Activated naive CD4-positive, alpha-beta T cell treated with anti-CD3 and anti-CD28 coated beads for 36 hours (primary cell): ENCODE data around the gene PCDH9. TPM values are rescaled to one million over a fixed set of nuclear protein-coding genes. Genes with fewer than 3 reads are reported as not detected.

Source experiments
- CTCF ChIA-PET: fragments of 350-600 bp; sonication (Branson Sonifier 250); formaldehyde crosslinking; loops from one replicate; lab custom pipeline; 2021; ENCODE audit warnings: antibody characterized with exemption; lab: Charles Lee
- DNase-seq: peaks from one replicate; pipeline ENCODE4 v3.0.0-alpha.2; 2020
- H3K27ac Mint-ChIP-seq: one replicate; pipeline ENCODE4 v1.8.0; 2021; ENCODE audit warnings: mild to moderate bottlenecking, mixed read lengths
- H3K27me3 Mint-ChIP-seq: one replicate; pipeline ENCODE4 v1.8.0; 2021; ENCODE audit warnings: low read depth, mixed read lengths
- H3K36me3 Mint-ChIP-seq: one replicate; pipeline ENCODE4 v1.8.0; 2021; ENCODE audit warnings: low read depth, mixed read lengths
- H3K4me1 Mint-ChIP-seq: one replicate; pipeline ENCODE4 v1.8.0; 2021; ENCODE audit warnings: low read depth, mixed read lengths
- H3K4me3 Mint-ChIP-seq: one replicate; pipeline ENCODE4 v1.8.0; 2021; ENCODE audit warnings: mild to moderate bottlenecking, moderate library complexity, mixed read lengths
- H3K9me3 Mint-ChIP-seq: one replicate; pipeline ENCODE4 v1.8.0; 2021; ENCODE audit warnings: mixed read lengths
- intact Hi-C: fragments of 100-400 bp; cut with micrococcal nuclease; formaldehyde crosslinking; loops from one replicate; pipeline ENCODE4 v1.15.1; 2023
- total RNA-seq, 2 experiments: library from RNA; stranded (reverse); gene quantifications; one replicate each; pipeline ENCODE4 v1.2.3, GENCODE V29; 2021

The PCDH9 gene
- total RNA-seq, 2 experiments from 2014 or later, result 0.10 to 0.15 TPM

DNA sequence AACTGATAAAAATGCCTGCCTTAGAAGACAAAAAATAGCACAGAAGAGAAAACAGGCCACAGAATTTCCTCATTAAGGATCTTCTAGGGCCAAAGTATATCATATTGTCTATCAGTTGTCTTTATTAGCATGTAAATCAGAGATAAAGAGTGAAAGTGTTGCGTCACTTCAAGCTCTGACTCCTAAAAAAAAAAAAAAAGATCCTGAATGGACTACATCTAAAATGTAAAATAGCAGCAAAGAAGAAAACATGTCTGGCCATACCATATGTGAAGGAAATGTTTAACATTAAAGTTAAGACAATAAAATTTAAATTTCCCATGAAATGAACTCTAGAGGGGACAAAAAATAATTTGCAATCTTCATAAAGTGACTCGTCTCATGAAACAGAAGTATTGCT is 237.4 kb downstream of the PCDH9 start:
- Mint-ChIP-seq H3K36me3 (no peaks in the 10 kb centered on the region), H3K27me3 (no peaks in the 10 kb centered on the region), H3K27ac (no peak overlapping the region), H3K4me1 (no peaks in the 10 kb centered on the region), H3K4me3 (no peak overlapping the region), H3K9me3 (no peaks in the 10 kb centered on the region)
- CTCF ChIA-PET, result no interaction called here
- intact Hi-C loops, result no loop called here
- no peak for DNase-seq

DNA sequence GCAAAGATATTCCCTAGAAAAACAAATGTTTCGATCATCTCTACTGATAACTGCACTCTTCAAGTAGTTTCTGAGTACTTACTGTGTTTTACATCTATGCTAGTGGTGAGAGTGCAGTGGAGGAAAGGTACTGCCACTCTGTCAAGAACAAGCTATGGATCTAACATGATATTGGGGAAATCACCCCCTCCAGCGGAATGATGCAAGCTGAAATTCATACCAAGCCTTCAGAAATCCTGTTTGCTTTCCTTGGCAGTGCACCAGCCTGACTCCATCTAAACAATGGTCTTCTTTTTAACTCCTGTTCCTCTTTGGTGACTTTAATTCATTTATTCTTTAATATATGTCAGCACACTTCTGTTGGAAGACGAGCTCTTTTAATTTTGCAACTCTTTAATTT is 238.0 kb downstream of the PCDH9 start:
- CTCF ChIA-PET, result no interaction called here
- H3K4me3 Mint-ChIP-seq, result no peak overlapping the region
- no peaks in the 10 kb centered on the region for H3K4me1 Mint-ChIP-seq
- no peaks in the 10 kb centered on the region for H3K9me3 Mint-ChIP-seq
- no peaks in the 10 kb centered on the region for H3K27me3 Mint-ChIP-seq
- intact Hi-C loops, result no loop called here
- H3K27ac Mint-ChIP-seq, result no peak overlapping the region
- no peak for DNase-seq
- no peaks in the 10 kb centered on the region for H3K36me3 Mint-ChIP-seq

DNA sequence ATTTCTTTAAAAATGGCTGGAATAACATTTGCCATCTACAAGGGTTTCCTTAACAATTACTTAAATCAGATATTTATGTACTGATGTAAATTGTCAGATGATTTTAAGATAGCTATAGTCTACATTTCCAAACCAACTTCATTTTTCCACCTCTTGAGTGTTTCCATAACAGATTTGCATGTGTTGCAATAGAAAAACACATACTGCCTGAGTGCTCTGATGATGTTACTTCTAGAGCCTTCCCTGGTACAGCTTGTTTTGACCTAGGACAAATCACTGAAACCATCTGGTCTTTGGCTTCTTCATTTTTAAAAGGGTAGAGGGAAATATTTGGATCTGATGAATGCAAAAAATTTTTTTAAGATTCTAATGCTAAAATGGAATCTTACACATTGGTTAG is 245.9 kb downstream of the PCDH9 start:
- Mint-ChIP-seq H3K4me1 (no peaks in the 10 kb centered on the region), H3K27ac (no peak overlapping the region), H3K4me3 (no peak overlapping the region), H3K9me3 (peaks cover 2% of the 10 kb centered on the region), H3K27me3 (no peaks in the 10 kb centered on the region), H3K36me3 (no peaks in the 10 kb centered on the region)
- no peak for DNase-seq
- intact Hi-C loops, result no loop called here
- CTCF ChIA-PET, result no interaction called here

DNA sequence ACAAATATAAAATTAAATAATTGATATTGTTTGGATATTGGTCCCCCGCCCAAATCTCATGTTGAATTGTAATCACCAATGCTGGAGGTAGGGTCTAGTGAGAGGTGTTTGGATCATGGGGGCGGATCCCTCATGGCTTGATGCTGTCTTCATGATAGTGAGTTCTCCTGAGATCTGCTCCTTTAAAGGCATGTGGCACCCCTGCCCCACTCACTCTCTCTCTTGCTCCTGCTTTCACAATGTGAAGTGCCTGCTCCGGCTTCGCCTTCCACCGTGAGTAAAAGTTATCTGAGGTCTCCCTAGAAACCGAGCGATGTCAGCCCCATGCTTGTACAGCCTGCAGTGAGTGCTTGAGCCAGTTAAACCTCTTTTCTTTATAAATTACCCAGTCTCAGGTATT is 248.2 kb downstream of the PCDH9 start:
- no peak for DNase-seq
- H3K4me1 Mint-ChIP-seq, result no peaks in the 10 kb centered on the region
- no peaks in the 10 kb centered on the region for H3K27me3 Mint-ChIP-seq
- H3K4me3 Mint-ChIP-seq, result no peak overlapping the region
- no peak overlapping the region for H3K27ac Mint-ChIP-seq
- no peaks in the 10 kb centered on the region for H3K36me3 Mint-ChIP-seq
- peaks cover 2% of the 10 kb centered on the region for H3K9me3 Mint-ChIP-seq
- CTCF ChIA-PET, result no interaction called here
- intact Hi-C loops, result no loop called here

DNA sequence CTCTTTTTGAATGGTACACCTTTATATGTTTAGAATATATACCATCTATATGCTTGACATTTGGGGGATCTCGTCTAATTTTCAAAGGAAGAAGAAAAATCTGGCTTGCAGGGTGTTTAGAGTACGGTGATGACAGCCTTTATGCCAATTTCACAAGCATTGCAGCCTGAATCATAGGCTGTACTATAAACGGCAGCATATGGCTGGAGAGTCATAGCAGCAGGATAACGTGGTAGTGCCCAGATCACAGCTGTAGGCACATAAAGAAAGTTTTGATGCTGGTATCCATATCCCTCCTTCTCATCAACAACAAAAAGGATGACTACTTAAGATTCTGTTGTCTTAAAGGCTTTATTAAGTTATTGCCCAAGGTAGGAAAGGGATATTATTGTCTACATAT is 253.0 kb downstream of the PCDH9 start:
- Mint-ChIP-seq H3K36me3 (no peaks in the 10 kb centered on the region), H3K27ac (no peak overlapping the region), H3K4me3 (no peak overlapping the region), H3K4me1 (no peaks in the 10 kb centered on the region), H3K9me3 (no peaks in the 10 kb centered on the region), H3K27me3 (no peaks in the 10 kb centered on the region)
- CTCF ChIA-PET, result no interaction called here
- intact Hi-C loops, result no loop called here
- no peak for DNase-seq

DNA sequence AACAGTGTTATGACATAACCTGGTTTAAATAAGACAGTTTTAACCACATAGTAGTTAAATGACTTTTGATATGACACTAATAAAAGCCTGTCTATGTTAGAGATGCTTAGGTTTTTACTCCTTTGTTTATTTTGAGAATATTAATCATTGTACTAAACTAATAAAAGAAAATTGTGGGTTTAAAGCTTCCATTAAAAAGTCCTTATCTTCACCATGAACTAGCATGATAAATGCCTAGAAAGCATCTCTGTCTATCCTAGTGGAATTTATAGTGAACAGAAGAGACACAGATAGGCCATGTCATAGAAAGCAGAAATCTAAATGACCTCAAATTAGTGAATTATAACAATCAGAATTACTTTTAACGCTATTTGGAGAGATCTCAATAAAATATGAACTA is 255.2 kb downstream of the PCDH9 start:
- CTCF ChIA-PET, result no interaction called here
- DNase-seq, result no peak
- H3K27ac Mint-ChIP-seq, result no peak overlapping the region
- no peaks in the 10 kb centered on the region for H3K9me3 Mint-ChIP-seq
- intact Hi-C loops, result no loop called here
- H3K4me3 Mint-ChIP-seq, result no peak overlapping the region
- H3K4me1 Mint-ChIP-seq, result no peaks in the 10 kb centered on the region
- no peaks in the 10 kb centered on the region for H3K36me3 Mint-ChIP-seq
- H3K27me3 Mint-ChIP-seq, result no peaks in the 10 kb centered on the region

DNA sequence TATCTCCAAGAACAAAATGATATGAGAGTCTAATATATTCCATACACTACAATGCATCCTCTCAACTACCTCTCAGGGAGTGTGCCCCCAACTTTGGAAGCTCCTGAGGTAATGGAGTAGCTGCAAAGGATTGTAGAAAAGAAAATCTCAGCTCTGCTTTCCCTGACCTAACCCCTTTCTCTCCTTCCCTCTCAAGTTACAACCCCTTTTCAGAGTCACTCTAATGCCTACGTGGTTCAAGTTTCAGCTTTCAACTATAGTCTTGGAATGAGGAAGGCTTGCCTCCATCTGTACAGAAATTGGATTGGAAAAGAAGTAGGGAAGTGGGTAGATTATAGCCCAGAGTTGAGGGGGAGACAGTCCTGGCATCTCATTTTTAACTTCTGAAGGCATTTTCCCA is 256.0 kb downstream of the PCDH9 start:
- no peaks in the 10 kb centered on the region for H3K27me3 Mint-ChIP-seq
- H3K36me3 Mint-ChIP-seq, result no peaks in the 10 kb centered on the region
- no peak overlapping the region for H3K27ac Mint-ChIP-seq
- CTCF ChIA-PET, result no interaction called here
- intact Hi-C loops, result no loop called here
- H3K4me1 Mint-ChIP-seq, result no peaks in the 10 kb centered on the region
- H3K4me3 Mint-ChIP-seq, result no peak overlapping the region
- no peak for DNase-seq
- no peaks in the 10 kb centered on the region for H3K9me3 Mint-ChIP-seq

DNA sequence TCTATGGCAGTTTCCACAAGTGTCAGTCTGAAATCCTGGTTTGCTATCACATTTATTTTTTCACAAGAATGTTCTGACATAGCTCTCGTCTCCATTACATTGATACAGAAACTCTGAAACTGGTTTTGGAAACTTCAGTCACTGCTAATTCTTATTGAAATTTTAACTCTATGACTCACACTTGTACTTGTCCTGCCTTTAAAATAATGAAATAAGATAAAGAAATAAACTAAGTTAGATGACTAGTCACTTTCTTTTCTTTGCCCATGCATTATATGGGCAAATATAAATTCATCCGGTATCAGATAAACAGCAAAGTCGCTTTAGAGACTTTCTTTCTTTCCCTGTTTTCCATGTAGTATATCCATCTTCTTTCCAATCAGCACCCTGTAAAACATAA is 257.5 kb downstream of the PCDH9 start:
- CTCF ChIA-PET, result no interaction called here
- Mint-ChIP-seq H3K4me1 (no peaks in the 10 kb centered on the region), H3K9me3 (no peaks in the 10 kb centered on the region), H3K36me3 (no peaks in the 10 kb centered on the region), H3K27me3 (no peaks in the 10 kb centered on the region), H3K27ac (no peak overlapping the region), H3K4me3 (no peak overlapping the region)
- intact Hi-C loops, result no loop called here
- DNase-seq, result no peak

DNA sequence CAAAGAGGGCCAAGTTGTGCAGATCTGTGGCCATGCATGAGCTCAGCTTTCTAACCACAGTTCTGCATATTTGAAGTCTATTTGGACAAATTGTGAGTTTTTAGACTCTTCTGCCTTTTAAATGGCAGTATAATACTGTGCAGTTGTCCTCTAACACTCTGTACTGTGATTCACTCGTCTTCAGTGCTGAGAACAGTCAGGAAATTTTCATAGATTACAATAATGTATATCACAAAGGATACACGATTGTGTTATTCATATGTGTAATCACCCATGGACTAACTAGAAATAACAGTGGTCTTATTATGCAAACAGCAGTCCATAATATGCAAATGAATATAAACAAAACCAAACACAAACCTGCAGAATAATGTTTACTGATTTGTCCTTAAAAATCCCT is 259.1 kb downstream of the PCDH9 start:
- CTCF ChIA-PET, result no interaction called here

DNA sequence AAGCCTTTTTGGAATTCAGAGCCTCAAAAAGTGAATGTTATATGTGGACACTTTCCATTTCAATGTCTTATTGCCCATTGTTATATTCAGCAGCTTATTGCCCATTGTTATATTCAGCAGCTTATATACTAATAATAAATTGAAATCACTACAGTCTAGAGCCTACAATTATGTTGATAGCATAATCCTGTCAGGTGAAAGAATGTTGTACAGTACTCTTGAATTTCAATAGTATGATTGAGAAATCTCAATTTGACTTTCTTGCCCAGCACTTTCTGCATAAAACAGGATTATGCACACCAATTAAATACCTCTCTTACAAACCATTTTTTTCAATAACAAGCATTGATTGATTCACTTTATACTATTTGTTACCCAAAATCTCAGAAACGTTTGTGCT is 260.8 kb downstream of the PCDH9 start:
- H3K27me3 Mint-ChIP-seq, result no peaks in the 10 kb centered on the region
- DNase-seq, result no peak
- no peaks in the 10 kb centered on the region for H3K36me3 Mint-ChIP-seq
- H3K27ac Mint-ChIP-seq, result no peak overlapping the region
- CTCF ChIA-PET, result no interaction called here
- no peak overlapping the region for H3K4me3 Mint-ChIP-seq
- no peaks in the 10 kb centered on the region for H3K9me3 Mint-ChIP-seq
- intact Hi-C loops, result no loop called here
- no peaks in the 10 kb centered on the region for H3K4me1 Mint-ChIP-seq

More for the DNA sequence above, 259.1 kb downstream of the PCDH9 start:
- no peaks in the 10 kb centered on the region for H3K36me3 Mint-ChIP-seq
- intact Hi-C loops, result no loop called here
- H3K27ac Mint-ChIP-seq, result no peak overlapping the region
- no peak overlapping the region for H3K4me3 Mint-ChIP-seq
- H3K4me1 Mint-ChIP-seq, result no peaks in the 10 kb centered on the region
- no peaks in the 10 kb centered on the region for H3K9me3 Mint-ChIP-seq
- DNase-seq, result no peak
- no peaks in the 10 kb centered on the region for H3K27me3 Mint-ChIP-seq

DNA sequence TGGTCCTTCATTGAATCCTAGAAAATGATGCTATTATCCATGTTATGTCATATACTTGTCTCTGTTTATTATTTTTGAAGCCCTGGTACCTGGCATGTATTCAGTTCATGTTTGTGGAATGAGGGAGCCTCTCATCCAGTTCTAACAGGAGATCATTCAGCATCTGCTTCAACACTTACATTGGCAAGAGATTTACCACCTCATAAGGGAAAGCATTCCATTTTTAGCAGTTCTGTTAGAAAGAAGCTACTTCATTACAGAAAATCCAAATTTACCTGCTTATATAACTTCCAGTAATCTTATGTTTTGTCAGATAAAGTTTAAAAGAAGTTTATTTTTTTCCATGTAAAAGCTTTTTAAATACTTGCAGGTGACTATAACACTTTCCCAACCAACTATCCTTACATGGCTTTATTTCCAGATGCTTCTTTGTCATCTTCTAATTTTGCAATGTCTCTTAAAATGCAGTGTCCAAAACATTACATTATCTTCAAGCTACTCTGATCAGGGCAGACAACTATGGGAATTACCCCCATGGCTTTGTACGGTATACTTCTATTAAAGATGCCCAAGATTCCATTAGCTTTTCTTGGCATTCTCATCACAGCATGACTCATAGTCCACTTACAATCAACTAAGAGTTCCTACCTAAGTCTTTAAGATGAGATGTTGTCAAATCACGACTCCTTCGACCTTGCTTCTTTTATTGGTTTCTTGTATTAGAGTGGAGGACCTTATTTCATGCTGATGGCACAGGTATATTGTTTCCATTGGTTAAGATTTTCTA is 262.1 kb downstream of the PCDH9 start:
- no peaks in the 10 kb centered on the region for H3K36me3 Mint-ChIP-seq
- no peaks in the 10 kb centered on the region for H3K4me1 Mint-ChIP-seq
- H3K27ac Mint-ChIP-seq, result no peak overlapping the region
- CTCF ChIA-PET, result no interaction called here
- intact Hi-C loops, result no loop called here
- no peak overlapping the region for H3K4me3 Mint-ChIP-seq
- H3K27me3 Mint-ChIP-seq, result no peaks in the 10 kb centered on the region
- DNase-seq, result no peak
- no peaks in the 10 kb centered on the region for H3K9me3 Mint-ChIP-seq

DNA sequence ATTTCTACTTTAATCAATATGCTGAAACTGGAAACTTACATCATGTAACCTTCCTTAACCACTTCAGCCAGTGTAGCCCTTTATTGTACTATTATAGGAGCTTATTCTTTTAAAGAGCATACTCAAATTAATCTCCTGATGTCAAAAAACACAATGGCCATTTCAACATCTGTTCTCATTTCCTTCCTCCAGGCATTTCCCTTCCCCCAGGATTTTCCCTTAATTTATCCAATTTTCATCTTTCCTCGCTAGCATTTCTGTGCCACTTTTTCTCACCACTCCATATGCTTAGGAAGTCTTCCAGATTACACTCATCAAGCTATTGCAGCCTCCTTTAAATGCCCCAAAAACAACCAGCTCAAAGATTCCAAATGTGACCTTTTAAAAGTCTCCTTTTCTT is 265.0 kb downstream of the PCDH9 start:
- H3K27me3 Mint-ChIP-seq, result no peaks in the 10 kb centered on the region
- H3K36me3 Mint-ChIP-seq, result no peaks in the 10 kb centered on the region
- H3K4me3 Mint-ChIP-seq, result no peak overlapping the region
- H3K9me3 Mint-ChIP-seq, result no peaks in the 10 kb centered on the region
- DNase-seq, result no peak
- H3K27ac Mint-ChIP-seq, result no peak overlapping the region
- CTCF ChIA-PET, result no interaction called here
- intact Hi-C loops, result no loop called here
- no peaks in the 10 kb centered on the region for H3K4me1 Mint-ChIP-seq

DNA sequence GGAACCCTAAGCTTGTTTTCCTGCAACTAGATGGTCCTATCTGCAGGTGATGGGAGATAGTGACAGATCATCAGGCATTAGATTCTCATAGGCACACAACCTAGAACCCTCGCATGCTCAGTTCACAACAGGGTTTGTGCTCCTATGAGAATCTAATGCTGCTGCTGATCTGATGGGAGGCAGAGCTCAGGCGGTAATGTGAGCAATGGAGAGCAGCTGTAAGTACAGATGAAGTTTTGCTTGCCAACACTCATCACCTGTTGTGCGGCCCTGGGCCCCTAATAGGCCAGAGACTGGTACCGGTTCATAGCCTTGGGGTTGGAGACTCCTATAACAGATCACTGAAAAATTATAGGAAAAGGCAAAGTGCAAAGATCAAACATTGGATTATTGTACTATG is 267.2 kb downstream of the PCDH9 start:
- H3K36me3 Mint-ChIP-seq, result no peaks in the 10 kb centered on the region
- CTCF ChIA-PET, result no interaction called here
- no peak overlapping the region for H3K27ac Mint-ChIP-seq

More for the DNA sequence above, 267.2 kb downstream of the PCDH9 start:
- Mint-ChIP-seq H3K4me3 (no peak overlapping the region), H3K9me3 (no peaks in the 10 kb centered on the region), H3K4me1 (no peaks in the 10 kb centered on the region), H3K27me3 (no peaks in the 10 kb centered on the region)
- no peak for DNase-seq
- intact Hi-C loops, result no loop called here
